Left ventricle myocardium superior (tissue), 1 donor: ENCODE data around the gene LHB. TPM values are rescaled to one million over a fixed set of nuclear protein-coding genes. Genes with fewer than 3 reads are reported as not detected.
A peak's percentile ranks its signal among the peaks of the same experiment; 100 is the strongest.

ENCODE experiments used
- ATAC-seq: fragments of 200-7000 bp; cut with Tn5 transposase; one replicate; pipeline ENCODE4 v1.9.1; 2020; ENCODE audit warnings: mild to moderate bottlenecking, moderate library complexity
- DNase-seq: peaks from one replicate; pipeline ENCODE4 v3.0.0-alpha.2; 2020
- intact Hi-C: fragments of 100-400 bp; cut with micrococcal nuclease; formaldehyde crosslinking; loops from one replicate; pipeline ENCODE4 v1.11.0; 2022
- total RNA-seq: library from RNA; stranded (reverse); fragmentation: NEBNext Ultra II Directional; extraction: Animal tissue kit (Norgen Biotek cat#: 25700); gene quantifications from one replicate; pipeline ENCODE4 v1.2.1, GENCODE V29; 2021
- donor health status: DM: no; HTN: yes; CAD: no; lungs with severe emphysema.

The LHB gene
- total RNA-seq, 1 donor from 2014 or later, result not detected

- ATAC-seq (peak; percentile 7), DNase-seq (peak; percentile 63)
- intact Hi-C loops, result no loop called here
These were observed 27.1 kb downstream of the LHB start for GRCh38 chr19:48989701-48990291.

- ATAC-seq, result no peak
These were observed 28.0 kb downstream of the LHB start for GRCh38 chr19:48988860-48989259.

GRCh38 chr19:48988286-48988685 lies 28.6 kb downstream of the LHB start:
- intact Hi-C loops, result no loop called here
- ATAC-seq, result no peak
- no peak for DNase-seq

More at GRCh38 chr19:48988860-48989259, 28.0 kb downstream of the LHB start:
- DNase-seq, result no peak
- intact Hi-C loops, result no loop called here

- intact Hi-C loops, result no loop called here
- DNase-seq, result no peak
- ATAC-seq, result no peak
These were observed 29.6 kb downstream of the LHB start for GRCh38 chr19:48987323-48987722.

- no peak for ATAC-seq
- DNase-seq, result no peak
- intact Hi-C loops, result no loop called here
These were observed 30.7 kb downstream of the LHB start for GRCh38 chr19:48986211-48986610.

- no peak for ATAC-seq
- DNase-seq, result no peak
- intact Hi-C loops, result no loop called here
These were observed 31.2 kb downstream of the LHB start for GRCh38 chr19:48985711-48986110.

GRCh38 chr19:48982280-48982679 lies 34.6 kb downstream of the LHB start:
- intact Hi-C loops, result no loop called here
- DNase-seq (no peak), ATAC-seq (no peak)

- ATAC-seq (no peak), DNase-seq (no peak)
- intact Hi-C loops, result no loop called here
These were observed 39.8 kb downstream of the LHB start for GRCh38 chr19:48977061-48977460.

GRCh38 chr19:48975947-48976847 lies 40.7 kb downstream of the LHB start:
- intact Hi-C loops, result no loop called here
- no peak for ATAC-seq

GRCh38 chr19:48970923-48971395 lies 45.9 kb downstream of the LHB start:
- intact Hi-C loops, result no loop called here
- peak; percentile 92 for DNase-seq
- ATAC-seq, result peak; percentile 58

More at GRCh38 chr19:48975947-48976847, 40.7 kb downstream of the LHB start:
- no peak for DNase-seq

GRCh38 chr19:48970139-48970766 lies 46.6 kb downstream of the LHB start:
- ATAC-seq (no peak), DNase-seq (no peak)
- intact Hi-C loops, result no loop called here

- intact Hi-C loops, result no loop called here
- no peak for ATAC-seq
- DNase-seq, result no peak
These were observed 47.4 kb downstream of the LHB start for GRCh38 chr19:48969276-48970138.

- intact Hi-C loops, result no loop called here
- ATAC-seq, result no peak
- DNase-seq, result no peak
These were observed 48.1 kb downstream of the LHB start for GRCh38 chr19:48968813-48969218.

- intact Hi-C loops, result no loop called here
- no peak for ATAC-seq
- no peak for DNase-seq
These were observed 48.7 kb downstream of the LHB start for GRCh38 chr19:48968179-48968661.

- intact Hi-C loops, result no loop called here
- ATAC-seq (peak; percentile 0), DNase-seq (no peak)
These were observed 49.3 kb downstream of the LHB start for GRCh38 chr19:48967346-48968178.

GRCh38 chr19:48966541-48967345 lies 50.1 kb downstream of the LHB start:
- intact Hi-C loops, result no loop called here
- no peak for ATAC-seq

More at GRCh38 chr19:48966541-48967345, 50.1 kb downstream of the LHB start:
- no peak for DNase-seq
